ENCODE data around the gene AFF3. TPM values are rescaled to one million over a fixed set of nuclear protein-coding genes. Genes with fewer than 3 reads are reported as not detected.
"Not testable (repeated sequence)": the region's sequence is repeated elsewhere in the genome, so short reads cannot be mapped to it uniquely, and the experiment has no call there.

AFF3 gene
- total and polyA plus RNA-seq, 2 of the 13 experiments (the other 11 are each of a cell fraction or from before 2014, with no cell fraction given) = not detected

- H3K4me3 ChIP-seq (replicated peaks in 1 of 3; ENCODE audit: insufficient read depth in 1 of 3, low read depth in 2 of 3, low read length in 3 of 3); H3K4me1 ChIP-seq (ENCODE audit: insufficient read depth, low read length); H4K20me1 ChIP-seq (ENCODE audit: insufficient read depth, low read length); H3K79me2 ChIP-seq (ENCODE audit: insufficient read depth, low read length); BruUV-seq (replicated peaks); H2AFZ ChIP-seq (ENCODE audit: low read length); in situ Hi-C loops (cut with HindIII; ENCODE audit: extremely low pct_ligation_motif_present, low pct_unique_long_range_greater_than_20kb); DNase-seq (ENCODE audit: low spot score); FAIRE-seq; H3K27ac ChIP-seq (ENCODE audit: extremely low read length, insufficient read depth, low read length); H3K36me3 ChIP-seq (replicated peaks in 1 of 2; ENCODE audit: control insufficient read depth in 1 of 2, insufficient read depth in 2 of 2, low read length in 2 of 2); CTCF ChIA-PET (ENCODE audit: low intra/inter-chr PET ratio, low total read pairs); H3K9ac ChIP-seq (ENCODE audit: insufficient read depth, low read depth, low read length); H3K4me2 ChIP-seq (ENCODE audit: low read depth, low read length); H3K9me3 ChIP-seq (ENCODE audit: low read length); POLR2A ChIA-PET; intact Hi-C loops (cut with micrococcal nuclease; ENCODE audit: unreplicated experiment): not testable (repeated sequence)
- peak; percentile 25 for ATAC-seq
- WGBS (ENCODE audit: low lambda C conversion rate) = 30% methylated on average over 22 of the region's 39 CpGs
- peaks cover 7 to 37% of the 10 kb centered on the region in 2 experiments; a peak in 4 of 5 replicates for H3K27me3 ChIP-seq (ENCODE audit: control insufficient read depth in 1 of 2, insufficient read depth in 2 of 2, low read length in 2 of 2)
Measured at GRCh38 chr2:100103527-100104252, 38.7 kb downstream of the AFF3 start.

GRCh38 chr2:100102466-100103180 is 39.8 kb downstream of the AFF3 start:
- peaks cover 7 to 27% of the 10 kb centered on the region in 2 experiments; a peak in 4 of 5 replicates for H3K27me3 ChIP-seq (ENCODE audit: control insufficient read depth in 1 of 2, insufficient read depth in 2 of 2, low read length in 2 of 2)
- DNase-seq (ENCODE audit: low spot score); CTCF ChIA-PET (ENCODE audit: low intra/inter-chr PET ratio, low total read pairs); POLR2A ChIA-PET; intact Hi-C loops (cut with micrococcal nuclease; ENCODE audit: unreplicated experiment); H3K36me3 ChIP-seq (replicated peaks in 1 of 2; ENCODE audit: control insufficient read depth in 1 of 2, insufficient read depth in 2 of 2, low read length in 2 of 2); H2AFZ ChIP-seq (ENCODE audit: low read length); H3K4me2 ChIP-seq (ENCODE audit: low read depth, low read length); H3K9me3 ChIP-seq (ENCODE audit: low read length); ATAC-seq; H4K20me1 ChIP-seq (ENCODE audit: insufficient read depth, low read length); H3K27ac ChIP-seq (ENCODE audit: extremely low read length, insufficient read depth, low read length); H3K9ac ChIP-seq (ENCODE audit: insufficient read depth, low read depth, low read length); H3K4me3 ChIP-seq (replicated peaks in 1 of 3; ENCODE audit: insufficient read depth in 1 of 3, low read depth in 2 of 3, low read length in 3 of 3); H3K79me2 ChIP-seq (ENCODE audit: insufficient read depth, low read length); FAIRE-seq; BruUV-seq (replicated peaks); in situ Hi-C loops (cut with HindIII; ENCODE audit: extremely low pct_ligation_motif_present, low pct_unique_long_range_greater_than_20kb); H3K4me1 ChIP-seq (ENCODE audit: insufficient read depth, low read length): not testable (repeated sequence)
- WGBS (ENCODE audit: low lambda C conversion rate) = 10% methylated on average over 3 of the region's 8 CpGs

- H3K36me3 ChIP-seq (replicated peaks in 1 of 2; ENCODE audit: control insufficient read depth in 1 of 2, insufficient read depth in 2 of 2, low read length in 2 of 2); H3K4me3 ChIP-seq (replicated peaks in 1 of 3; ENCODE audit: insufficient read depth in 1 of 3, low read depth in 2 of 3, low read length in 3 of 3); H3K4me2 ChIP-seq (ENCODE audit: low read depth, low read length); H3K27ac ChIP-seq (ENCODE audit: extremely low read length, insufficient read depth, low read length); DNase-seq (ENCODE audit: low spot score); H3K4me1 ChIP-seq (ENCODE audit: insufficient read depth, low read length); H3K9me3 ChIP-seq (ENCODE audit: low read length); H3K27me3 ChIP-seq (ENCODE audit: control insufficient read depth in 1 of 2, insufficient read depth in 2 of 2, low read length in 2 of 2); H2AFZ ChIP-seq (ENCODE audit: low read length); FAIRE-seq; H3K9ac ChIP-seq (ENCODE audit: insufficient read depth, low read depth, low read length); intact Hi-C loops (cut with micrococcal nuclease; ENCODE audit: unreplicated experiment); BruUV-seq (replicated peaks); in situ Hi-C loops (cut with HindIII; ENCODE audit: extremely low pct_ligation_motif_present, low pct_unique_long_range_greater_than_20kb); POLR2A ChIA-PET; H4K20me1 ChIP-seq (ENCODE audit: insufficient read depth, low read length); CTCF ChIA-PET (ENCODE audit: low intra/inter-chr PET ratio, low total read pairs); H3K79me2 ChIP-seq (ENCODE audit: insufficient read depth, low read length): not testable (repeated sequence)
- WGBS (ENCODE audit: low lambda C conversion rate) = 8% methylated on average over 6 of the region's 8 CpGs
- ATAC-seq = peak; percentile 24; the same call in 1 of the 3 replicates
Measured at GRCh38 chr2:100098855-100099254, 43.5 kb downstream of the AFF3 start.

GRCh38 chr2:100097611-100098294 is 44.6 kb downstream of the AFF3 start:
- H2AFZ ChIP-seq (ENCODE audit: low read length); H3K9me3 ChIP-seq (ENCODE audit: low read length); POLR2A ChIA-PET: not testable (repeated sequence)

More at GRCh38 chr2:100097611-100098294, 44.6 kb downstream of the AFF3 start:
- CTCF ChIA-PET (ENCODE audit: low intra/inter-chr PET ratio, low total read pairs); FAIRE-seq; BruUV-seq (replicated peaks); intact Hi-C loops (cut with micrococcal nuclease; ENCODE audit: unreplicated experiment); H3K4me1 ChIP-seq (ENCODE audit: insufficient read depth, low read length); ATAC-seq; H3K4me2 ChIP-seq (ENCODE audit: low read depth, low read length); H3K9ac ChIP-seq (ENCODE audit: insufficient read depth, low read depth, low read length); DNase-seq (ENCODE audit: low spot score); H4K20me1 ChIP-seq (ENCODE audit: insufficient read depth, low read length); H3K4me3 ChIP-seq (replicated peaks in 1 of 3; ENCODE audit: insufficient read depth in 1 of 3, low read depth in 2 of 3, low read length in 3 of 3); in situ Hi-C loops (cut with HindIII; ENCODE audit: extremely low pct_ligation_motif_present, low pct_unique_long_range_greater_than_20kb); H3K27me3 ChIP-seq (ENCODE audit: control insufficient read depth in 1 of 2, insufficient read depth in 2 of 2, low read length in 2 of 2); H3K27ac ChIP-seq (ENCODE audit: extremely low read length, insufficient read depth, low read length); H3K79me2 ChIP-seq (ENCODE audit: insufficient read depth, low read length); H3K36me3 ChIP-seq (replicated peaks in 1 of 2; ENCODE audit: control insufficient read depth in 1 of 2, insufficient read depth in 2 of 2, low read length in 2 of 2): not testable (repeated sequence)
- no CpG with 5 or more reads among the region's 7 CpGs for WGBS (ENCODE audit: low lambda C conversion rate)

All from HepG2 (cell line).